Caco-2 (cell line): Measurements from ENCODE around the gene LONP2. TPM values are rescaled to one million over a fixed set of nuclear protein-coding genes. Genes with fewer than 3 reads are reported as not detected.
"Not testable (repeated sequence)": the region's sequence is repeated elsewhere in the genome, so short reads cannot be mapped to it uniquely, and the experiment has no call there.

Experiments used
- BruUV-seq: library from RNA; stranded (reverse); fragments of 400-500 nt; replicated peaks from 2 replicates; lab custom pipeline; 2021; lab: Mats Ljungman, UMichigan
- CTCF ChIA-PET: fragments of 300-600 bp; sonication (Branson Sonifier 250); formaldehyde crosslinking; loops from one replicate; lab custom pipeline; 2022; ENCODE audit warnings: antibody characterized with exemption; lab: Charles Lee
- POLR2A ChIA-PET: fragments of 300-600 bp; sonication (Branson Sonifier 250); formaldehyde crosslinking; loops from one replicate; lab custom pipeline; 2022; ENCODE audit warnings: antibody characterized with exemption; lab: Charles Lee
- DNase-seq, 2 experiments: peaks; one replicate each; pipeline versions ENCODE4 v3.0.0 to v3.0.0-alpha.2; 2020 to 2022
- H3K27me3 ChIP-seq: replicated peaks from 2 replicates; pipeline ENCODE4 v1.6.0; 2011; ENCODE audit warnings: low read length; ENCODE audit not compliant: control insufficient read depth, insufficient read depth
- H3K36me3 ChIP-seq: 2 replicates; pipeline ENCODE4 v1.5.1; 2011; ENCODE audit warnings: low read length; ENCODE audit not compliant: control insufficient read depth, insufficient read depth
- H3K4me1 ChIP-seq: fragments of 250-450 bp; sonication (Bioruptor Pico); 2 replicates; pipeline ENCODE4 v1.5.1; 2020; ENCODE audit warnings: mild to moderate bottlenecking
- H3K4me3 ChIP-seq: 2 replicates; pipeline ENCODE4 v1.5.1; 2011; ENCODE audit warnings: low read depth, mild to moderate bottlenecking, control low read depth, low read length
- H3K9me3 ChIP-seq: fragments of 250-450 bp; sonication (Bioruptor Pico); 2 replicates; pipeline ENCODE4 v1.5.1; 2020; ENCODE audit warnings: mild to moderate bottlenecking, moderate library complexity
- H3K27ac Mint-ChIP-seq: one replicate; pipeline ENCODE4 v1.8.0; 2022; ENCODE audit warnings: mixed read lengths; ENCODE audit not compliant: unreplicated experiment
- H3K27me3 Mint-ChIP-seq: one replicate; pipeline ENCODE4 v1.8.0; 2022; ENCODE audit warnings: mixed read lengths; ENCODE audit not compliant: insufficient read depth, unreplicated experiment
- H3K36me3 Mint-ChIP-seq: one replicate; pipeline ENCODE4 v1.8.0; 2022; ENCODE audit warnings: mild to moderate bottlenecking, mixed read lengths; ENCODE audit not compliant: insufficient read depth, unreplicated experiment
- H3K4me1 Mint-ChIP-seq: one replicate; pipeline ENCODE4 v1.8.0; 2022; ENCODE audit warnings: low read depth, mixed read lengths; ENCODE audit not compliant: unreplicated experiment
- H3K4me3 Mint-ChIP-seq: one replicate; pipeline ENCODE4 v1.8.0; 2022; ENCODE audit warnings: mild to moderate bottlenecking, moderate library complexity, mixed read lengths; ENCODE audit not compliant: unreplicated experiment
- H3K9me3 Mint-ChIP-seq: one replicate; pipeline ENCODE4 v1.8.0; 2022; ENCODE audit warnings: mixed read lengths; ENCODE audit not compliant: unreplicated experiment
- CTCF ChIP-seq, 2 experiments: fragments of 200-600 bp in 1 of 2; IDR thresholded peaks; 1 replicate in 1 of 2; 2 replicates in 1 of 2; pipeline versions ENCODE4 v1.5.1 to v1.8.0; 2011 to 2022; ENCODE audit warnings: antibody characterized with exemption in 1 of 2, control low read depth in 1 of 2, inconsistent platforms in 1 of 2, low read depth in 1 of 2, low read length in 1 of 2, mild to moderate bottlenecking in 1 of 2, moderate library complexity in 1 of 2; ENCODE audit not compliant: insufficient read depth in 1 of 2, severe bottlenecking in 1 of 2, unreplicated experiment in 1 of 2
- intact Hi-C: fragments of 100-400 bp; cut with micrococcal nuclease; formaldehyde crosslinking; loops from one replicate; pipeline ENCODE4 v1.10.0; 2022; ENCODE audit not compliant: unreplicated experiment
- total RNA-seq: library from RNA; stranded (reverse); gene quantifications from 2 replicates; pipeline ENCODE4 v1.2.3, GENCODE V29; 2022

LONP2 gene
- total RNA-seq, 1 experiment from 2014 or later: 32.1 TPM

- H3K27ac Mint-ChIP-seq: no peak overlapping the region
- peaks cover 55% of the 10 kb centered on the region for H3K36me3 Mint-ChIP-seq
- intact Hi-C loops: loop anchor here (1.0 kb wide), 4 partner anchors 32 to 277 kb away; partner anchors contain the start of gene SIAH1
Measured at GRCh38 chr16:48353565-48354163, 109.6 kb downstream of the LONP2 start.

GRCh38 chr16:48354385-48354784 is 110.3 kb downstream of the LONP2 start:
- H3K9me3 Mint-ChIP-seq, POLR2A ChIA-PET, H3K27ac Mint-ChIP-seq, intact Hi-C loops, H3K36me3 ChIP-seq, H3K9me3 ChIP-seq, H3K27me3 Mint-ChIP-seq, H3K4me1 ChIP-seq, H3K4me1 Mint-ChIP-seq, H3K27me3 ChIP-seq, DNase-seq, H3K4me3 ChIP-seq, BruUV-seq, H3K4me3 Mint-ChIP-seq: not testable (repeated sequence)
- peaks cover 56% of the 10 kb centered on the region for H3K36me3 Mint-ChIP-seq
- CTCF ChIA-PET: interaction anchor here (1.1 kb wide), 1 partner anchor 172 kb away, joined by 11 read pairs; no protein-coding TSS in a partner anchor

More at GRCh38 chr16:48353565-48354163, 109.6 kb downstream of the LONP2 start:
- no peaks in the 10 kb centered on the region for H3K27me3 ChIP-seq
- ChIA-PET CTCF (interaction anchor here (0.6 to 1.1 kb wide), 3 partner anchors 54 to 193 kb away, joined by 3 to 11 read pairs (median 3); no protein-coding TSS in a partner anchor), POLR2A (interaction anchor here (0.6 kb wide), 1 partner anchor 270 kb away, joined by 6 read pairs; no protein-coding TSS in a partner anchor)
- TF ChIP-seq CTCF (IDR thresholded peaks at IDR 0.05; ENCODE audit: insufficient read depth in 1 of 2, low read depth in 1 of 2, low read length in 1 of 2, severe bottlenecking in 1 of 2, unreplicated experiment in 1 of 2): peak; percentile 83 to 95
- Mint-ChIP-seq H3K27me3 (no peaks in the 10 kb centered on the region), H3K4me1 (no peaks in the 10 kb centered on the region), H3K4me3 (no peak overlapping the region), H3K9me3 (no peaks in the 10 kb centered on the region)
- H3K9me3 ChIP-seq: no peaks in the 10 kb centered on the region
- peak; percentile 63 to 75 for DNase-seq
- no peaks in the 10 kb centered on the region for H3K4me1 ChIP-seq
- no peak overlapping the region for H3K4me3 ChIP-seq
- H3K36me3 ChIP-seq: no peaks in the 10 kb centered on the region
- BruUV-seq: no TSS peak

- no peak for DNase-seq
- Mint-ChIP-seq H3K36me3 (peaks cover 49% of the 10 kb centered on the region), H3K27ac (no peak overlapping the region), H3K4me3 (no peak overlapping the region), H3K27me3 (no peaks in the 10 kb centered on the region), H3K4me1 (no peaks in the 10 kb centered on the region), H3K9me3 (no peaks in the 10 kb centered on the region)
- H3K4me3 ChIP-seq: no peak overlapping the region
- H3K27me3 ChIP-seq: no peaks in the 10 kb centered on the region
- H3K36me3 ChIP-seq: no peaks in the 10 kb centered on the region
- BruUV-seq: no TSS peak
- no peaks in the 10 kb centered on the region for H3K9me3 ChIP-seq
- intact Hi-C loops: no loop called here
- ChIA-PET CTCF (interaction anchor here (1.1 to 1.5 kb wide), 3 partner anchors 171 to 275 kb away, joined by 3 to 11 read pairs (median 8); no protein-coding TSS in a partner anchor), POLR2A (no interaction called here)
- H3K4me1 ChIP-seq: no peaks in the 10 kb centered on the region
- no peak for TF ChIP-seq CTCF (IDR thresholded peaks at IDR 0.05; ENCODE audit: insufficient read depth in 1 of 2, low read depth in 1 of 2, low read length in 1 of 2, severe bottlenecking in 1 of 2, unreplicated experiment in 1 of 2)
Measured at GRCh38 chr16:48354877-48355855, 111.1 kb downstream of the LONP2 start.
